ENCODE measurements around the gene LTBP2. TPM values are rescaled to one million over a fixed set of nuclear protein-coding genes. Genes with fewer than 3 reads are reported as not detected.
A peak's percentile ranks its signal among the peaks of the same experiment; 100 is the strongest.

The LTBP2 gene
- total RNA-seq, 6 experiments from 2014 or later, result 0.46 to 3.5 (median 1.7) TPM

- TF ChIP-seq POLR2A (IDR thresholded peaks at IDR 0.05) (no peak), CTCF (IDR thresholded peaks at IDR 0.05) (no peak)
- WGBS (ENCODE audit: insufficient coverage, low coverage, low lambda C conversion rate, missing lambda C conversion rate), result 47% methylated on average over 3 of the region's 15 CpGs
- ATAC-seq (no peak), DNase-seq (no peak)
- Histone ChIP-seq H3K36me3 (no peaks in the 10 kb centered on the region), H3K9me3 (no peaks in the 10 kb centered on the region), H3K4me1 (no peaks in the 10 kb centered on the region), H3K27me3 (no peaks in the 10 kb centered on the region), H3K27ac (no peak overlapping the region), H3K4me3 (no peak overlapping the region)
- intact Hi-C loops (cut with DNase I), result no loop called here
Measured at GRCh38 chr14:74595006-74595735, 16.9 kb downstream of the LTBP2 start.

GRCh38 chr14:74594606-74595005 is 17.4 kb downstream of the LTBP2 start:
- Histone ChIP-seq H3K4me3 (no peak overlapping the region), H3K27ac (no peak overlapping the region), H3K27me3 (no peaks in the 10 kb centered on the region), H3K36me3 (no peaks in the 10 kb centered on the region), H3K4me1 (no peaks in the 10 kb centered on the region), H3K9me3 (no peaks in the 10 kb centered on the region)
- intact Hi-C loops (cut with DNase I), result no loop called here
- TF ChIP-seq POLR2A (IDR thresholded peaks at IDR 0.05), result no peak
- no peak for TF ChIP-seq CTCF (IDR thresholded peaks at IDR 0.05)
- no peak for DNase-seq
- WGBS (ENCODE audit: insufficient coverage, low coverage, low lambda C conversion rate, missing lambda C conversion rate), result no CpG with 5 or more reads among the region's 5 CpGs
- no peak for ATAC-seq

- ATAC-seq (no peak), DNase-seq (no peak)
- Histone ChIP-seq H3K27ac (peak overlapping the region in 1 of 3 donors; percentile 13), H3K4me3 (no peak overlapping the region), H3K27me3 (no peaks in the 10 kb centered on the region), H3K9me3 (no peaks in the 10 kb centered on the region), H3K36me3 (no peaks in the 10 kb centered on the region), H3K4me1 (no peaks in the 10 kb centered on the region)
- no peak for TF ChIP-seq POLR2A (IDR thresholded peaks at IDR 0.05)
- TF ChIP-seq CTCF (IDR thresholded peaks at IDR 0.05), result no peak
- WGBS (ENCODE audit: insufficient coverage, low coverage, low lambda C conversion rate, missing lambda C conversion rate), result 100% methylated on average over 1 of the region's 7 CpGs
- intact Hi-C loops (cut with DNase I), result no loop called here
Measured at GRCh38 chr14:74594029-74594428, 18.0 kb downstream of the LTBP2 start.

GRCh38 chr14:74593241-74593953 is 18.6 kb downstream of the LTBP2 start:
- Histone ChIP-seq H3K27me3 (no peaks in the 10 kb centered on the region), H3K4me1 (no peaks in the 10 kb centered on the region), H3K27ac (peak overlapping the region in 1 of 3 donors; percentile 13), H3K36me3 (no peaks in the 10 kb centered on the region), H3K4me3 (no peak overlapping the region), H3K9me3 (no peaks in the 10 kb centered on the region)
- 63% methylated on average over 6 of the region's 10 CpGs for WGBS (ENCODE audit: insufficient coverage, low coverage, low lambda C conversion rate, missing lambda C conversion rate)
- ATAC-seq (peak; percentile 19 to 61 (median 27)), DNase-seq (no peak)
- intact Hi-C loops (cut with DNase I), result no loop called here
- no peak for TF ChIP-seq POLR2A (IDR thresholded peaks at IDR 0.05)
- no peak for TF ChIP-seq CTCF (IDR thresholded peaks at IDR 0.05)
